Hepatocyte (in vitro differentiated cells): ENCODE measurements around the gene PAQR7.

Experiments used
- CTCF ChIP-seq: fragments of 200-600 bp; sonication (generic); IDR thresholded peaks from 2 replicates; pipeline ENCODE4 v1.5.1; 2016; ENCODE audit warnings: antibody characterized with exemption, mild to moderate bottlenecking; ENCODE audit not compliant: poor library complexity
- EZH2 ChIP-seq: fragments of 200-600 bp; sonication (generic); IDR thresholded peaks from 2 replicates; pipeline ENCODE4 v1.6.1; 2016; ENCODE audit warnings: antibody characterized with exemption, mild to moderate bottlenecking, borderline replicate concordance

- no peak for TF ChIP-seq EZH2
- TF ChIP-seq CTCF: no peak
These were observed 38.8 kb downstream of the PAQR7 start for GRCh38 chr1:25836695-25837094.
